ENCODE data around the gene OR51E2. TPM values are rescaled to one million over a fixed set of nuclear protein-coding genes. Genes with fewer than 3 reads are reported as not detected.

The OR51E2 gene, protein sequence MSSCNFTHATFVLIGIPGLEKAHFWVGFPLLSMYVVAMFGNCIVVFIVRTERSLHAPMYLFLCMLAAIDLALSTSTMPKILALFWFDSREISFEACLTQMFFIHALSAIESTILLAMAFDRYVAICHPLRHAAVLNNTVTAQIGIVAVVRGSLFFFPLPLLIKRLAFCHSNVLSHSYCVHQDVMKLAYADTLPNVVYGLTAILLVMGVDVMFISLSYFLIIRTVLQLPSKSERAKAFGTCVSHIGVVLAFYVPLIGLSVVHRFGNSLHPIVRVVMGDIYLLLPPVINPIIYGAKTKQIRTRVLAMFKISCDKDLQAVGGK
- 0.06 TPM in 1 of 2 replicates, not detected in the other for total RNA-seq (2014; rRNA removed; shearing (Covaris generic))

DNA sequence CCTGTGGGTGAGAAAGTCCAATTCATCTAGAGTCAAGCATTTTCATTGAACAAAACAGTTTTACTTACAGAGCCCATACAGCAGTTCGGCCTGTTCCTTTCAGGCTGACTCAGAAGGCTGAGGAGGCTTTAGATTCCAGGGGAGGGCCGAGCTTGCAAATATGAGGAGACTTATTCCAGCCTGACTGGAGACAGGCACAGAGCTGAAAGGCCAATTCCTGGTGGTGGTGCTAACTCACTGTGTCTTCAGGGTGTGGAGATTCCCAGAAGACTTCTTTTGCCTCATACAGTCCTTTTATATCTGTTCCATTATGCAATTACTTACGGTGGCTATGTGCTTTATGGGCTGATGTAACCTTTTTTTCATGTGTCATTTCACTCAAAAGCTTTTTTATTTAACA, at the start of gene OR51E2:
Gene OR51E2 (minus strand): TSS at position 269 of the 400 bp plus-strand sequence. CDS start 15,142 bp downstream, outside the sequence.
- DNase-seq (ENCODE audit: low read depth), result peak; percentile 18

DNA sequence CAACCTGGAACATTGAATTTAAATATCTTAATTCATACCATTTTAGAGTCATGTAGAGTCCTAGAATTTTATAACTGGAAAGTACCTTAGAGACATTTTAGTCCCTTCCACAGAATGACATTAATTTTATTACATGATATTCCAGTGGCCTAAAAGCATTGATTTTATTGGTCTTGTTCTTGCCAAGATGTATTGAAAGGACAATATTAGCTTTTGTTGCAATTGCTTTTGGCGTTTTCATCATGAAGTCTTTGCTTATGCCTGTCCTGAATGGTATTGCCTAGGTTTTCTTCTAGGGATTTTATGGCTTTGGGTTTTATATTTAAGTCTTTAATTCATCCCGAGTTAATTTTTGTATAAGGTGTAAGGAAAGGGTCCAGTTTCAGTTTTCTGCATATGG, 43.1 kb upstream of the OR51E2 start:
- no peak for DNase-seq (ENCODE audit: low read depth)

DNA sequence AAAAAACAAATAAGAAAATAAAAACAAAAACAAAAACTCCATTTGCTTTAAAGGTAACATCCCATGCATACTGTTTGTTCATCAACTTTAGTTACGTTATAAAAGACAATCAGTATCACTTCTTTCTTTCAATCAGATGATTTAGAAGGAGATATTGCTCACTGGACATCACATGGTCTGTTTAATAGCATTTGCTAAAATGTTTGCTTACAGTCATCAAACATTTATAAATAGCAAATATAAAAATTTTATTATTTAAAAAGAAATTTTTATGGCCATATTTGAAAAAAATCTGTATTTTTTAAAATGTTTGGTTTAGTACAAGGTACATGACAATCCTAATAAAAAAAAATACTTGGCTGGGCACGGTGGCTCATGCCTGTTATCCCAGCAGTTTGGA, 29.5 kb upstream of the OR51E2 start:
- no peak for DNase-seq (ENCODE audit: low read depth)

DNA sequence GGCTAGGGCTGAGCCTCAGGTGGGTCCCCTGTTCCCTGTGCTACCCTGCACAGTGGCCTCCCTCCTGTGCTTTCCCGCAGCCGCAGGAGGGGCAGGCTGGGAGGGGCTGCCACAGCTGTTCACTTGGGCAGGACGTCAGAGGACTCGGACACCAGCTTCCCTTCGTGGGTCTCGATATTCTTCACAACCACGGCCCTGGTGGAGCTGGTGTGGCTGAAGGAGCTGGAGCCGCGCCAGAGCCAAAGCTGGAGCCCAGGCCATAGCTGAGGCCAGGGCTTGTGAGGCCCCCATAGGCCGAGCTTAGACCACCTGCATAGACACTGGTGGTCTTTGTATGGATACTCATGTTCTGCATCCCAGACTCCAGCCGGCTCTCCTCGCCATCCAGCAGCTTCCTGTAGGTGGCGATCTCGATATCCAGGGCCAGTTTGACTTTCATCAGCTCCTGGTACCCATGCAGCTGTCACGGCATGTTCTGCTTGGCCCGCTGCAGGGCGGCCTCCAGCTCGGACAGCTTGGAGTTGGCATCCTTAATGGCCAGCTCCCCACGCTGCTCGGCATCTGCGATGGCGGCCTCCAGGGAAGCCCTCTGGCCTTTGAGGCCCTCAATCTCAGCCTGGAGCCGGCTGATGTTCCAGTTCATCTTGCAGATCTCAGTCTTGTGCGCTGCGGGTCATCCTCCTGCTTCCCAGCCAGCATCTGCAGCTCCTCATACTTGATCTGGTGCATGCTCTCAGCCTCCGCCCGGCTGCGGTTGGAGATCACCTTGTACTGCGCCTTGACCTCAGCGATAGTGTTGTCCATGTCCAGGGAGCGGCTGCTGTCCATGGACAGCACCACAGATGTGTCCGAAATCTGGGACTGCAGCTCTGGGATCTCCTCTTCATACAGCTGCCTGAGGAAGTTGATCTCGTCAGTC, 25.2 kb upstream of the OR51E2 start:
- peak; percentile 6 for DNase-seq (ENCODE audit: low read depth)

DNA sequence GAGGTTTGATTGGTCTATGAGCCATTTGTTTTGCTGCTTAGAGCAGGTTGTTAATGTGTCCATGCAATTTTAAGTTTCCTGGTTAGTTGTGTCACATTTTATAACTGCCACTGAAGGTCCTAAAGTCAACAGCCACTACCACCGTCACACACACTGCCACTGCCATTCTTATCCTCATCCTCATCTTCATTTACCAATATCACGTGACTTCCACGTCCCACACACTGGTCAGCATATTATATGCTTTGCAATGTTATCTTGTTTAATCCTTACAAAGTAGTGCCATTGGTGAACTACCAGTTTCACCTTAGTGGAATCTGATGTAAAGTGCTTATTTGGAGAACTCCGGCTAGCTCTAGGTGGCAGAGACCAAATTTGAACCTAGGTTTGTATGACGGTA, 16.6 kb upstream of the OR51E2 start:
- no peak for DNase-seq (ENCODE audit: low read depth)

DNA sequence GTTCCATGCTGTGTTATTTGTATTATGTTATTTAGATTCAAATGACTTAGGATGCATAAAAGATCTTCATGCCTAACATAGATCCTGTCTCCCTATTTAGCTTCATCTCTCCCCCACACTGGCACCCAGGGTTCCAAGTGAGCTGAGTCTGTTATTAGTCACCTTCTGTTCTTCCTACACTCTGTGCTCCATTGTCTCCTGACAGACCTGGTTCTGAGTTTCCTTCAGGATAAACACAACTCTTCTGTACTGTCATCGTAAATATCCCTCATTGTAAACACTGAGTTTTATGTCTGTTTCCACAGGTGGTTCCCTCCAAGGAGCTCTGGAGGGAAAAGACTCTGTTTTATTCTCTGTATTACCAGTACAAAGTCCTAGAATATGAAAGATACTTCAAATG, 15.6 kb upstream of the OR51E2 start:
- peak; percentile 4 for DNase-seq (ENCODE audit: low read depth)

DNA sequence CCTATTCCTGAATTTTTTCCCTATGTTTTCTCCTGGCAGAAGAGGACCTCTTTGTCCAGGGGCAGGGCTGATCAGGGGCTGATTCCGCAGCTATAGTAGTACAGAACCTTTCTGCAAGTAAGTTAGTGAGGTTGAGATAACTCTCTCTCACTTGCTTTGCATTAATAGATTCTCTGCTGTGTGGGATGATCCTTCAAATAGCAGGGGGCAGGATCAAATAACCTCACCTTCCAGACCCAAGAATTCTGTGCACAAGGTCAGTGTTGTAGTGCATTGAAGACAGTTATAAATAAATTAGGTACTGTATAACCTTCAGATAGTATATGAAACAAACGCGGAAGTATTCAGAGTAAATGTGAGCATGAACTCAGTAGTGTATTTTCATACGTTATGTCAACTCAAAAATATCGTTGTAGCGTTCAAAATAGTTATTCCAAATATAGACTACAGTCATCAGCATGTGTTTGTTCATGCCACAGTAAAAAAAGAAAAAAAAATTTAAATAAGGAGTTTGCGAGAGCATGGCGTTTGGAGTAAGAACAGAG, 7.2 kb upstream of the OR51E2 start:
- no peak for DNase-seq (ENCODE audit: low read depth)

DNA sequence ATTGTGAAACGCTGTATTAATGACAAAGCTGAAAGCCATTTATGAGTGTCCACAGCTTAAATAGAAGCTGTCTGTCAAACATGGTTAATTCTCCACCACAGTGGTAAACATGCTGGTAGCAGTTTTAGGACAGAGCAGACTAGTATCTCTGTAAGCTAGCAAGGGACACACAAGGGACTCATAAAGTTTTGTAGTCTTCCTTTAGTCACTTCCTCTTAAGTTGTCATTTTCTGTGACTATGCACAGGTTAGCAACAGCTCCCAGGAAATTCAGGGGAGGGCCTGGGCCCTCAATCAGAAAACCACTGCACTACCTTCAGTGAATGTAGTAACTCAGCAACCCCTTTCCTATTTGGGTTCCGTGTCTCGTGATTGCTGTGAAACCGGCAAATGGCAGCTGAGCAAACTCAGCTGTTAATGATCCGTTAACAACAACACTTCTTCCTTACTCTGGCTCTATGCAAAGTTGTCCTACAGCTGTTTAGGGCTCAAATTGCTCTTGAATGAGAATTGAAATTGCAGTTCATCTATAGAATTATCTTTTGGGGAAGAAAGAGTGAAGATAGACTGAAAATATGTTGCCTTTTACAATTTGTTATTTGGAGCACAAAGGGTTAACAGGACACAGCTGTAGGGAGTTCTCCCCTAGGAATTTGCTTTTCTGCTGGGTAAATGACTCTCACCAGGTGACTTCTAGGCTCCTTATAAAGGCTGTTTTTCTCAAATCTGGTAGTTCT, 6.6 kb upstream of the OR51E2 start, which contains the start of gene MMP26:
Gene MMP26 (plus strand): TSS at position 731 of the 736 bp plus-strand sequence.
- DNase-seq (ENCODE audit: low read depth), result no peak

DNA sequence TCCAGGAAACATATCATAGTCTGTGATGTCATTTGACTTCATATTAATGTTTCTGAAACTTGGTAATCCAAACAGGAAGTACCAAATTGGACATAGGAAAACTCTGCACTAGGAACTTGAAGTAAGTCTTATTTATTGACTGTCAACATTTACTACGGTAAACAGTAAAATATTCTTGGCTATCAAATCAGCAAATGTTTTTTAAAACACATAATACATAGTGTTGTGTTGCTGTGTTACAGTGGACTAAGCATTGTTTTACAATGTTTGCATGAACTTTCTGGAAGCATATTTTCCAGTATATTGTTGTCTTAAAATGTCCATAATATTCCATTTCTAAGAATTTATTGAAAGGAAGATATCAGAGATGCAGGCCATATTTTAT, 2.8 kb upstream of the OR51E2 start:
- DNase-seq (ENCODE audit: low read depth), result no peak

DNA sequence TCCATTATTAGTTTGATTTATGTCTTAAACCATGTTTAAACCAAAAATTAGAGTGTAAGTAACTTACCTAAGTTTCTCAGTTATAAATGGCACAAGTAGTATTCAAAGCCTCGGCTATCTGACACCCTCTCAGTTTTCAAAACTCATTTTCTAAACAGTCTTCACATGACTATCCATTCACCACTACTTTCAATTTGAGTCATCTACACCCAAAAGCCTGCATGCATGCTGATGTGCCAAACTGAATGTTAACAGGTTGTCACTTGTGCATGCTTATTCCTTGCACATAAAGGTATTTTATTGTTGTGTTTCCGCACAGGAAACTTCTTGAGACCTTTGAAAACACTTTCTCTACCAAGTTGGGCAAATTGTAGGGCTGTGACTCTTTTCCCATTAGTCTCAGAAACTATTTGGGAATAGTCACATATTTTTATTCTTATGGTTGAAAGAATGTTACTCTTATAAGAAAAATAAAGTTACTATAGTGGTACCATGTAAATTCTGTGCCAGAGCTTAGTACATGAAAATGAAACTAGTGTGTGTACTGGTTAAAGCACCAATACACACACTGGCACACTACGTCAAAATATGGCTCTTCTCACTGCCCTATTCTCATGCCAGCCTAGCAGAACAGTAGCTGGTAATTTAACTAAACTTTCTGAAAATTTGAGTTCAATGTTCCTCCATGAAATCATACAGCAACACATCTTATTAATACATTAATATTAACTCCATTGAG, 2.2 kb upstream of the OR51E2 start:
- DNase-seq (ENCODE audit: low read depth), result no peak

DNA sequence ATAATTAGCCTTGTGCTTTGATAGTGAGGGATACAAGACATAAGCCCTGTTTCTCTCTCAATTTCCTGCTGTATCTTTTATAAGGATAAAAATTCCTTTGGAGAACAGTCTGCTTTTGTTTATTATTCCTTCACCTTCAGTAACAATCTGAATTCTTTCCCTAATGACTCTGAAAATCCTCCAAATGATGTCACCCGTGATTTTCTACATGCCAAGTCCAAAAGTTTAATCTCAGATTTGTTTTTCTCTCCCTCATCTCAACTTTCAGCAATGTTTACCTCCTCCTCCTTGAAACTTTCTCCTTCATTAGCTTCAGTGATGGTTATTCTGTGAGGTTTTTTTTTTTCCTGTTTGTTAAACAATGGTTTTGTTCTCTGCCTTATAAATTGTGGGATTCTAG, 2.2 kb downstream of the OR51E2 start:
- DNase-seq (ENCODE audit: low read depth), result no peak

DNA sequence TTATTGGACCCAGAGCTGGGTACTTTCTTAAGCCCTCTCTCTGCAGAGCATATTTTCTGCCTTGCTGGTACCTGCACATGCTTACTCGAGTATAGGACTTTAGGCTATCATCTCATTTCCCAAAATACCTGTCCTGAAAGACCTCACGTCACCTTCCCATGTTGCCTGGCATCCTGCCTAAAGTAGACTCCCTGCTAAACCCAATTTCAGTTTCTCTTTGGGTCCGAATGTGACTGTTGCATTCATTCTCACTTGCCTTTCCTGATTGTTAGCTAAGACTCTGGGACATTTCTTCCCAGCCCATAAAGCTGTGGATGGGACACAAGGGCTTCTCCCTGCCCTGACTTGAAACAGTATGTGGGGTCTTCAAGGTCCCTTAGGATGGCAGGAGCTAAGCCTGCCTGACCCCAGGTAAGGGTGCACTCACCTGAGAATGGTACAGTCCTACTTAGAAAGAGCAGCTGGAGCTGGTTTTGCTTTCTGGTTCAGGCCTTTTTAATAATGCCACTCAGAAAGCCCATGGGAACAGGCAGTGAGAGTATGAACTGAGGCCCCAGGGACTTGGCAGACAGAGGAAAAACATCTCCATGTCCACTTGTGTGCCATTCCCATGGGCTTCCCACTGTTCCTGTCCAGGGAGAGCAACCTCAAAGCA, 12.9 kb downstream of the OR51E2 start:
- no peak for DNase-seq (ENCODE audit: low read depth)

DNA sequence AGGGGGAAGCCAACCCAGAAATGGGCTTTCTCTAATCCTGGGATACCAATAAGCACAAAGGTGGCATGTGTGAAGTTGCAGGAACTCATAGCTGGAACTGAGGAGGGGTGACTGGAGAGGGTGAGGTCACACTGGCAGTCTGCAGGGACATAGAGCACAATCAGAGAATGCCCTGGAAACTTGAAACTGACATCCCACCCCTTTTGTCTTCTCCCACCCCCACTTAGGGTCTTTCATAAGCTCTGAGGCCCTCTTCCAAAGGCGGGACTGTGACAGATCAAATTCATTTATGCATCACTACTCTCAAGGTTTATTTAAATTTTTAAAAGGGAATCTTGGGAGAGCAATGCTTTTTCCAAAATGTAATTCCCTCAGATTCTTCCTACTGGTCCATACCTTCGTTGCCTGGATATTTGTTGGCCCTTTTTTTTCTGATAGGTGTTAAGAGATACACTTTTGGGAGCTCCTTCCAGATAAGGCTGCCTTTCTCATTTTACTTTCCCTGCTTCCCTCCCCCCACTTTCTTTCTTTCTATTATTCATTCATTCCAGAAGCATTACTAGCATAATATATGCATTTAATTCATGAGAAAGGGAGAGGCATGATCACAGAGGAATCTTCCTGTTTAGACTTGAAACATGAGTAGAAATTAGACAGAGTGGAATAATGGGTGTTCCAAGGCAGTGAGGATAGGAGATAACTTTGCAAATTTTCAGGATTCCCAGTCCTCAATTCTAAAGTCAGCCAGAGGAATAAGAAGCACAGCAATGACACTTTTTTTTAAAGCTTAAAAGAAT, 14.8 kb downstream of the OR51E2 start:
- DNase-seq (ENCODE audit: low read depth), result no peak

DNA sequence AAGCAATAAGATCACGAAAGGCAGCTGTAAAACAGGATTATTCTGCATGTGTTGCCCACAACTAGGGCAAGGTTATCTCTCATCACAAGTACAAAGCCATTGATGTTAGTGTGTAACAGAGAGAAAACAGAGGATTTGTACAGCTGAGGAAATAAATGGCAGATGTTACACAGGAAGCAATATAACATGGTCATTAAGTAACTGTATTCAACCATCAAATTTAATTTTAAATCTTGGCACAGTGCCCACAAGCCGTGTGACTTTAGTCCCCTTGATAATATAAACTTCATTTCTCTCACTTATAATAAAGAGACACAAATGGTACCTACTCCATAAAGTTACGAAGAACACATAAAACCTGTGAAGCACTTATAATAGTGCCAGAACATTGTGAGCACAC, 17.3 kb downstream of the OR51E2 start:
- DNase-seq (ENCODE audit: low read depth), result no peak

DNA sequence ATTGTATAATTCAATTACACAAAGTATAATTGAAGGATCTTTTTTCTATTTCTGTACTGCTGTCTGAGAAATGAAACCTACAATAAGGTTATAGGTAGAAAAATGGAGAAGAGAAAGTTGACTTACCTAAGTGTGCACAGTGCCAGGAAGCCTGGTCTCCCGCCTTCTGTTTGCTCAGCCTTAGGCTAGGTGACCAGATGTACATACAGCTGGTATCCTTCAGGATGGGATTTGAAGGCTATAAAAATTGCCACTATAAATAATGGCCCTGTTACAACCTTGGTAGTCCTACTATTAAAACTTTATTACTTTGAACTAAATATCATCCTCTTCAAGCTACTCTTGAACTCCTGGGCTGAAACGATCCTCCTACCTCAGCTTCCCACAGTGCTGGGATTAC, 19.7 kb downstream of the OR51E2 start:
- no peak for DNase-seq (ENCODE audit: low read depth)

DNA sequence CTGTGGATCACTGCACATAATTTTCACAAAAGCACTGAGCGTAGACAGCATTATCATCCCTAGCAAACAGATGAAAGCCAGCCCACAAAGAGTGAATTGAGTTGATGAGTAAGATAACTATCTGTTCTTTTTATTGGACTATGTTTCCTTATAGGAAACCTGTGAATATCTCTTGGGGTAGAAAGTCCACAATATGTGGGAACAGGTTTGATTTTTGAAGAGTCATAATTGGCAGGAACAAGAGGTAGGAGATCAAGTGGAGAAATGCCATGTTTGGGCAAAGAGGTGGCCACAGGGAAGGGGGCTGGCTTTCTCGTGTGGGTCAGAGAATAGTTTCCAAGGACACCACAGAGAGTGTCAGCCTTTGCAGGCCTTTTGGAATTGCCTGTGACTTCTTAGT, 23.9 kb downstream of the OR51E2 start:
- DNase-seq (ENCODE audit: low read depth), result no peak

DNA sequence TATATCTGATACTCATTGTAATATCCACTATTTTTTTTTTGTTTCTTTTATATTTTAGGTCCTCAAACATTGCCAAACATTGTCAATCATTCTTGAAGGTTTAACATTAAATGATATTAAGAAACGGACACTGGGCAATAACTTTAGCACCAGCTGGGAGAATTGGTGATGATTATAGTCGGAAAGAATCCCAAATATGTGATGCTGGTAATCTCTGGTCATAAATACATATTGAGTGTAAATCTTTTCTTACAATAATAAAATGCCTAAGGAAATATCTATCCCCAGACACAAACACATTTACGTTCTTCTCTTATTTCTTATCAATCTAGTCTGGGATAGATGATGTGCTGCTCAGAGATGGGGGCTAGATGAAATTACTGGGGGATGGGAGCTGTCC, 25.2 kb downstream of the OR51E2 start:
- no peak for DNase-seq (ENCODE audit: low read depth)

DNA sequence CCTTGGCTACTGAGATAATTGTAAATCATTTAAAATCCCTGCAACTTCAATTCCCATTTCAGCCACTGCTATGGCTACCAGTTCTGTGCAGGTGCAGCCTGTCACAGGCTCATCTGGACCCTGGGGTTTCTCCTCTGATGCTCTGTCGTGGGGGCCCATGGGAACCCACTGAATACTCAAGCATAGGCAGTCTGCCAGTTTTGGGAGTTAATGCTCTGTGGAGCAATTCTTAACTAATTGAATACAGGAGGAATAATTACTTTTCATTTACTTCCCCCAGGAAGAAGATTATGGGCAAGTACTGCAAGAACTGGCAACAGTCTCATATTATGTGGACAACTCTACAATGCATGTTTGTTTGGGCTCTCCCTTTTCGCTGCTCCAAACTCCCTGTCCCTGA, 25.9 kb downstream of the OR51E2 start:
- no peak for DNase-seq (ENCODE audit: low read depth)

DNA sequence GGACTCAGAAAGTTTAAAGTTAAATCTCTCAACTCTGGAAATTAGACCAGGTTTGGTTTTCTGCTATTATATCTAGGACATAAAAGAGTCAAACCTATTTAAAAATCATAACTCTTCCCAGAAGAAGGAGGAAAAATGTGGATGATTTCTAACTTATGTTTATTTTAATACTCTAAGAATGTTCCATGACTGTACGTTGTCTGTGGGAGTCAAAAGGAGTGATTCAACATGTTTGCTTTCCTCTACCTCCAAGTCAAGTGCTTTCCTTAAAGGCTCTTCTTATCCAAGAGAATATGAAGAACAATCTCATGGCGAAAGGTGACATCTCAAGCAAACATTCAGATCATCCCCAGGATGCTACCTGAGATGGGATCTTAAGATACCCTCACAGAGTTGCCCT, 32.2 kb downstream of the OR51E2 start:
- DNase-seq (ENCODE audit: low read depth), result no peak

DNA sequence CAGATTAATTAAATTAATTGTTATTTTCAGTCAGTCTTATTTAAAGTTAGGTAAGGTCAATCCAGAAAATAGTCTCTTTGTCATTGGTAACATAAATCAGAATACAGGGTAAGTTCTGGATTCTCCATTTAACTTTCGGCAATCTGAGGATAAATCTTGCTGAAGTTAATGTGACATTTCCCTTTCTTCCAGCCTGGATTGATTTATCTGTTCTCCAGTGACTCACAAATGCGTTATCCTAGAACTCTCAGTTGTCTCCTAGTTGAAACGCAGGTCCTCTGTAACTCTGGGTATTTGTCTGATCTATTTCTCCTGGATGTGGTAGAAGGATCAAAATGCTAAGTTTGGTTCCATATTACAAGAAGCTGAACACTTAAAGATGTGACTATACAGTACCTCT, 32.9 kb downstream of the OR51E2 start:
- no peak for DNase-seq (ENCODE audit: low read depth)

Data from Daoy (cell line).